ENCODE measurements around the gene UBE3B.

Gene UBE3B

DNA sequence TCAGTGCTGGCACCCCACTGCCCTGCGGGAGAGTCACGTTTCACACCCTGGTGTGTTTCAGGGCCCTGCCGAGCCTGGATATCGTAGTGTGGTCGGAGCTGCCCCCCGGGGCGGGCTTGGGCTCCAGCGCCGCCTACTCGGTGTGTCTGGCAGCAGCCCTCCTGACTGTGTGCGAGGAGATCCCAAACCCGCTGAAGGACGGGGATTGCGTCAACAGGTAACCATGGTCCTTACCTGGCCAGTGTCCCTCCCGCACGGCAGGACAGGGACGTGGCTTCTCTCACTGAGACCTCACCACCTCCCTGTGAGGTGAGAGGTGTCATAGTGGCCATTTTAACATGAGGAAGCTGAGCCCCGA is 103.9 kb downstream of the UBE3B start:
- no peak overlapping the region for H3K4me3 ChIP-seq (ENCODE audit: low read depth, low read length)
- TF ChIP-seq, protein P1, sequence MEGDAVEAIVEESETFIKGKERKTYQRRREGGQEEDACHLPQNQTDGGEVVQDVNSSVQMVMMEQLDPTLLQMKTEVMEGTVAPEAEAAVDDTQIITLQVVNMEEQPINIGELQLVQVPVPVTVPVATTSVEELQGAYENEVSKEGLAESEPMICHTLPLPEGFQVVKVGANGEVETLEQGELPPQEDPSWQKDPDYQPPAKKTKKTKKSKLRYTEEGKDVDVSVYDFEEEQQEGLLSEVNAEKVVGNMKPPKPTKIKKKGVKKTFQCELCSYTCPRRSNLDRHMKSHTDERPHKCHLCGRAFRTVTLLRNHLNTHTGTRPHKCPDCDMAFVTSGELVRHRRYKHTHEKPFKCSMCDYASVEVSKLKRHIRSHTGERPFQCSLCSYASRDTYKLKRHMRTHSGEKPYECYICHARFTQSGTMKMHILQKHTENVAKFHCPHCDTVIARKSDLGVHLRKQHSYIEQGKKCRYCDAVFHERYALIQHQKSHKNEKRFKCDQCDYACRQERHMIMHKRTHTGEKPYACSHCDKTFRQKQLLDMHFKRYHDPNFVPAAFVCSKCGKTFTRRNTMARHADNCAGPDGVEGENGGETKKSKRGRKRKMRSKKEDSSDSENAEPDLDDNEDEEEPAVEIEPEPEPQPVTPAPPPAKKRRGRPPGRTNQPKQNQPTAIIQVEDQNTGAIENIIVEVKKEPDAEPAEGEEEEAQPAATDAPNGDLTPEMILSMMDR (IDR thresholded peaks at IDR 0.05; ENCODE audit: borderline replicate concordance, insufficient read depth, low read depth, low read length): no peak

DNA sequence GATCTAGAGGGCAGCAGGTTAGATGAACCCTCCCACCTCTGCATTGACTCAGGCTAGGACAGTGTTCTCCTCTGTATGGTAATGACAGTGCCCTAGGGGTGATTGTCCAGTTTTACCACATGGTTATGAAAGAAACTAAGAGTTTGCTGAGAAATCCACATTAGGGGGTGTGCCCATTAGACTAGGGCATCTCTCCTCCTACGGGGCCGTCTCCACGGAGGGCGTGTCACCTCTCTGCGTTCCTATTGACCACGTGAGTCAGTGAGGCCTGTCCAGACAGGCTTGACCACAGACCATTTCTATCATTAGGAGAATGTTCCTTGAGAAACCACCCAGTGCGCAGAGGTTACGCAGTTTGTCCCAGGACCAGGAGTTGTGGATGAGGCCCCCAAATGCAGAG is 104.4 kb downstream of the UBE3B start:
- TF ChIP-seq, protein P1 (IDR thresholded peaks at IDR 0.05; ENCODE audit: borderline replicate concordance, insufficient read depth, low read depth, low read length): no peak

DNA sequence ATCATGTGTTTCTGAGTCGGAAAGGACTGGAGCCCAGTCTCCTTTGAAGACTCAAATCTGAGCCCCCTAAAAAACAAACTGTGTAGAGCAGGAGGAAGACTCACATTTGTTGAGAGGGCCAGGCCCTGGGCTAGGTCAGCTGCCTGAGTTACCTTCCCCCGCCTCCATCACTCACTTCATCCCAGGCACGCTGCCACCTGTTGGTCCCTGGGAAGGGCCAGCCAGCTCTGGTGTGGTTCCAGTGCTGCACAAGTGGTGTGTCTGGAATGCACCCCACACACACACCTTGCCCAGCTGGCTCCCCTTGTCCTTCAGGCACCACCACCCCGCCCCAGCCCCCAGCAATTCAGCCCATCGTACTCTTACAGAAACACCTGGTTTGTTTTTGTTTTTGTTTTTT is 105.2 kb downstream of the UBE3B start:
- TF ChIP-seq, protein P1 (IDR thresholded peaks at IDR 0.05; ENCODE audit: borderline replicate concordance, insufficient read depth, low read depth, low read length): no peak
- H3K4me3 ChIP-seq (ENCODE audit: low read depth, low read length): no peak overlapping the region

More for the DNA sequence above, 104.4 kb downstream of the UBE3B start:
- no peak overlapping the region for H3K4me3 ChIP-seq (ENCODE audit: low read depth, low read length)

DNA sequence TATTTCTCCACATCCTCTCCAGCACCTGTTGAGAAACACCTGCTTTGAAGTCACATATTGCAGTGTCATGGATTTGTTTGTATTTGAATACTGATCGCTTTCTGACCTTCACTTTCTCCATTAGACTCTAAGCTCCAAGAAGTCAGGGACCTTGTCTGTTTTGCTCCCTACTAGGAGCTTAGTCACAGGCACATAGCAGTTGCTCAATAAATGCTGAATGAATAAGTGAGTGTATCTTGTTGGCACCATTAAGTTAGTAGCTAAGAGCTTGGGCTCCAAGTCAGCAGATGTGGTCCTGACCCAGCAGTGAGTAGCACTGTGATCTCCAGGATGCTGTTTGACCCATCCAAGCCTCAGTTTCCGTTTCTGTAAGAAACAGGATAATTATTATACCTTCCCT is 106.3 kb downstream of the UBE3B start:
- no peak overlapping the region for H3K4me3 ChIP-seq (ENCODE audit: low read depth, low read length)
- TF ChIP-seq, protein P1 (IDR thresholded peaks at IDR 0.05; ENCODE audit: borderline replicate concordance, insufficient read depth, low read depth, low read length): no peak

Measured in GM12875 (cell line).